ENCODE results near the gene RBM38. TPM values are rescaled to one million over a fixed set of nuclear protein-coding genes. Genes with fewer than 3 reads are reported as not detected.

RBM38 gene
- total and polyA plus RNA-seq, 9 donors = 31.7 to 63.7 (median 55.2) TPM

DNA sequence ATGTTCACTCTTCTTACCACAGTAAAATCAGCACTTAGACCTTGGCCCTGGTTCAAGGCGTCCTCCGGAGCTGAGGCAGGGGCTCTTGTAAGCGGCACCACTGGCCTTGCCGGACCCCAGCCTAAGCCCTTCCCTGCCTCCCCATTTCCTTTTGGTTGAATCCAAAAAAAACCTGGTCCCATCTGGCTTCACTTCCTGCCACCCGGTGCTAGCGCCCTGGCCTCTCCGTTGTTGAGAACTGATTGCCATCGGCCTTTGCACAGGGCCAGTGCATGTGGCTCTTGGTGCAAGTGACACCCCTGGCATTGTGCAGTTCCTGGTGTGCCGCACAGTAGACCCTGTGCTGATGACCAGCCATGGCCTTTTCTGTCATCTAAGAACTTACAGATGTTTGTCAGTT, 19.0 kb upstream of the RBM38 start:
- WGBS (ENCODE audit: insufficient coverage) = 81% methylated on average over 9 of the region's 9 CpGs
- Histone ChIP-seq H3K4me1 (ENCODE audit: control insufficient read depth, insufficient read depth, low read length) (no peaks in the 10 kb centered on the region), H3K27me3 (ENCODE audit: control insufficient read depth, insufficient read depth, low read length) (no peaks in the 10 kb centered on the region), H3K9me3 (replicated peaks; ENCODE audit: control insufficient read depth, low read depth, low read length) (no peaks in the 10 kb centered on the region), H3K27ac (ENCODE audit: low read length) (no peak overlapping the region), H3K4me3 (ENCODE audit: low read length) (no peak overlapping the region), H3K36me3 (ENCODE audit: control insufficient read depth, insufficient read depth, low read length) (peaks cover 88% of the 10 kb centered on the region)
- DNase-seq = no peak

DNA sequence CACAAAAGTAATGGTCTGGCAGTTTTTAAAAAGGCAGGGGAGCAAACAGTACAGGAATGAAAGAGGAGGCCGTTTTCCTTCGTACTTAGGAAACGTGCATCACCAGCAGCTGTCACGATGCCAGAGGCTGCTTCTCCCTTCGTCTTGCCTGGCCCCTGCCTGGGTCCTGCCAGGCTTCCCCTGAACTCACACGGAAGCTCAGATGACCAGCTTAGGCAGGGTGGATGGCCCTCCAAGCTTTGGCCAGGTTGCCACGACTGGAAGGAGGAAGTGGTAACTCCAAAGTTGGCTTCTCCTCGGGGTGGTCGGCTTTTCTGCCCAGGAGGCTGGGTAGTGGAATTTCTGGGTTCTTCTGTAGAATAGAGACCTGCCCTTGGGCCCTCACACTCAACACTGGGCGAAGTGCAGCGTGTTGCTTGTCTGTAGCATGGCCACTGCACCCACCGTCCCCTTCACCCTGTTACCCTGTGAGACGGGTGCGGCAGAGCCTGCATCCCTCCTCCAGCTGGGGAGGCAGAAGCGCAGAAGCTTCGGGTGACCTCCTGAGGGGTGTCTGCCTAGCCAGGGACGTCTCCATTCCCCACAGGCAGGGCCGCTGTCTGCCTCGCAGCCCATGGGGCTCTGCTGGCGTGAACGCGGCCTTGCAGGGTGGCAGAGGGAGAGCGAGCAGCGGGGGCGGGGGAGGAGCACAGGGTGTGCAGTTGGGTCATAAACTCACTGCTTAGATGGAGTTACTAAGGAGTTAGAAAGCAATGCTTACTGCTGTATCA, 18.4 kb upstream of the RBM38 start:
- no peak for DNase-seq
- peaks cover 88% of the 10 kb centered on the region for H3K36me3 ChIP-seq (ENCODE audit: control insufficient read depth, insufficient read depth, low read length)
- no peaks in the 10 kb centered on the region for H3K27me3 ChIP-seq (ENCODE audit: control insufficient read depth, insufficient read depth, low read length)

DNA sequence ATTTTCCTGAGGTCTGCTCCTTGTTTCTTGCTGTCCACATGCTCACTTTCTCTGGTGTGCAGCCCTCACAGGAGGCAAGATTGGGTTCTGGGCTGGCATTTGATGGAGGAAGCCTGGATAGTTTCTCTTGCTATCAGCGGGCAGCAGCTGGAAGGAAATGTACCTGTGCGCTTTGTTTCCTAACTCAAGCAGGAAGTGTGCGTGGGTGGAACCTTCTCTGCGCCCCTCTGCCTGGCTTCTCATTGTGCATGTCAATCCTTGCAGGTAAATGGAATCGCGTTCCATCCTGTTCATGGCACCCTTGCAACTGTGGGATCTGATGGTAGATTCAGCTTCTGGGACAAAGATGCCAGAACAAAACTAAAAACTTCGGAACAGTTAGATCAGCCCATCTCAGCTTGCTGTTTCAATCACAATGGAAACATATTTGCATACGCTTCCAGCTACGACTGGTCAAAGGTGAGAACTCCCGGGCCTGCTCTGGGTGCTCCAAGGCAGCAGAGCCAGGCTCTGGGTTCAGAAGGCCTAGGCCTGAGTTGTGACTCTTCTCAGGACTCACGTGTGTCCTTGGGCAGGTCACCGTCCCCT, 16.8 kb upstream of the RBM38 start:
- H3K27ac ChIP-seq (ENCODE audit: low read length) = no peak overlapping the region
- no peaks in the 10 kb centered on the region for H3K27me3 ChIP-seq (ENCODE audit: control insufficient read depth, insufficient read depth, low read length)
- 76% methylated on average over 12 of the region's 12 CpGs for WGBS (ENCODE audit: insufficient coverage)
- H3K4me1 ChIP-seq (ENCODE audit: control insufficient read depth, insufficient read depth, low read length) = no peaks in the 10 kb centered on the region
- DNase-seq = no peak
- H3K9me3 ChIP-seq (replicated peaks; ENCODE audit: control insufficient read depth, low read depth, low read length) = no peaks in the 10 kb centered on the region
- H3K36me3 ChIP-seq (ENCODE audit: control insufficient read depth, insufficient read depth, low read length) = peaks cover 86% of the 10 kb centered on the region
- H3K4me3 ChIP-seq (ENCODE audit: low read length) = no peak overlapping the region

More for the DNA sequence above, 18.4 kb upstream of the RBM38 start:
- H3K9me3 ChIP-seq (replicated peaks; ENCODE audit: control insufficient read depth, low read depth, low read length) = no peaks in the 10 kb centered on the region
- H3K4me1 ChIP-seq (ENCODE audit: control insufficient read depth, insufficient read depth, low read length) = no peaks in the 10 kb centered on the region
- no peak overlapping the region for H3K4me3 ChIP-seq (ENCODE audit: low read length)
- 87% methylated on average over 18 of the region's 25 CpGs for WGBS (ENCODE audit: insufficient coverage)
- H3K27ac ChIP-seq (ENCODE audit: low read length) = no peak overlapping the region

DNA sequence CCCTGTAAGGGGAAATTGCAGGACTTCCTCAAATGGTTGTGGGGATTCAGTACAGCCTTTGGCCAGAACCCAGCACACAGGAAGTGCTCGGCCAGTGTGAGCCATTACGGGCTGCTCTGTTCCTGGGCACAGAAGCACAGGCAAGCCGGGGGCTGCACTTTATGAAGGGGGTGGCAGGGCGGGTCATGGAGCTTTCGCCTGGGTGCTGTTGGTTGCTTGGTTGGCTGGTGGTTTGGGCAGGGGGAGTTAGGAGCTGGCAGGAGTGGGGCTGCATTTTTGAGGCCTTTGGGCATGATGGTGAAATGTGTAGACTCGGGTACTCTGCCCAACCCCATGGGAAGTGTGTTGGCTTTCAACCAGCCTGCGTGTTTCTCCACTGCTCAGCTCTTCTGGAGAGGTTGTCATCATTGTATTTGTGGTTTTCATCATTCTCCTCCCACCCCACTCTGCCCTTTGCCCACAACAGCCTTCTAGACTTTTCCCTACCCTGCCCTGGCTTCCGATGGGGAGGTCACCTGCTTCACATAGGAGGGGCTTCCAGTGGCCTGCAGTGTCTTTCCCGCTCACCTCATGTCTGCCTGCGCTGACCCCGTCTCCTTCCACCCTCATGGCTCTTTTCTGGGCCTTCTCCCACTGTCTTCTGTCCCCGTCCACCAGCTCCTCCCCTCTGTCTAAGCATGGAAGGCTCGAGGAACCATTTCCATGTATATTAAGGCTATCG, 16.1 kb upstream of the RBM38 start:
- Histone ChIP-seq H3K9me3 (replicated peaks; ENCODE audit: control insufficient read depth, low read depth, low read length) (no peaks in the 10 kb centered on the region), H3K4me3 (ENCODE audit: low read length) (no peak overlapping the region), H3K27me3 (ENCODE audit: control insufficient read depth, insufficient read depth, low read length) (no peaks in the 10 kb centered on the region), H3K36me3 (ENCODE audit: control insufficient read depth, insufficient read depth, low read length) (peaks cover 83% of the 10 kb centered on the region), H3K4me1 (ENCODE audit: control insufficient read depth, insufficient read depth, low read length) (no peaks in the 10 kb centered on the region), H3K27ac (ENCODE audit: low read length) (no peak overlapping the region)
- DNase-seq = peak; percentile 58
- 91% methylated on average over 11 of the region's 14 CpGs for WGBS (ENCODE audit: insufficient coverage)

DNA sequence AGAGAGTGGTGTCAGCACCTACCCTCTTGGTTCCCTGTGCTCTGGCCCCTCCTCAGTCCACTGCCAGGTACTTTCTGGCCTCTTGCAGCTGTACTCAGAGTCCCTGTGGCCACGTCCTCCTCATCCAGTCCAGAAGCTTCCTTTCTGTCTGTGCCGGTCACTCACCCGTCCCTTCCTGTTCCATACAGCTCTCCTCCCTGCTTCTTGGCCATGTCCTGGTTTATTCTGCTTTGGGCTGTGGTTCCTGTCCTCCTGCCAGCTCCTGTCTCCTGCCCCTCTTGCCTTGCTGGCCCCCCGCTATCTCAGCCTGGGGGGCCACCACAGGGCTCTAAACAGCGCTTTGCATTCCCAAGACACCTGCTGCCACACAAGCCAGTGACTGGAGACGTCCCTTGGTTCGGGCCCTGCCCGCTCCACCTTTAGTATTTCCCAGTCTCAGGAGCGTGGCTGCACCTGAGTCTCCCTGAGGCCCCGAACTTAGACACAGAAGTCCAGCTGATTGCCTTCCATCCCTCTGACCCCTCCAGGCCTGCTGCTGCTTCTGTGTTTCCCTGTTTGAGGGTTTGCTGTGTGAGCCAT, 15.5 kb upstream of the RBM38 start:
- WGBS (ENCODE audit: insufficient coverage) = 86% methylated on average over 9 of the region's 10 CpGs
- no peak overlapping the region for H3K4me3 ChIP-seq (ENCODE audit: low read length)
- no peak overlapping the region for H3K27ac ChIP-seq (ENCODE audit: low read length)
- peaks cover 83% of the 10 kb centered on the region for H3K36me3 ChIP-seq (ENCODE audit: control insufficient read depth, insufficient read depth, low read length)
- H3K27me3 ChIP-seq (ENCODE audit: control insufficient read depth, insufficient read depth, low read length) = no peaks in the 10 kb centered on the region
- DNase-seq = no peak
- H3K9me3 ChIP-seq (replicated peaks; ENCODE audit: control insufficient read depth, low read depth, low read length) = no peaks in the 10 kb centered on the region
- H3K4me1 ChIP-seq (ENCODE audit: control insufficient read depth, insufficient read depth, low read length) = no peaks in the 10 kb centered on the region

DNA sequence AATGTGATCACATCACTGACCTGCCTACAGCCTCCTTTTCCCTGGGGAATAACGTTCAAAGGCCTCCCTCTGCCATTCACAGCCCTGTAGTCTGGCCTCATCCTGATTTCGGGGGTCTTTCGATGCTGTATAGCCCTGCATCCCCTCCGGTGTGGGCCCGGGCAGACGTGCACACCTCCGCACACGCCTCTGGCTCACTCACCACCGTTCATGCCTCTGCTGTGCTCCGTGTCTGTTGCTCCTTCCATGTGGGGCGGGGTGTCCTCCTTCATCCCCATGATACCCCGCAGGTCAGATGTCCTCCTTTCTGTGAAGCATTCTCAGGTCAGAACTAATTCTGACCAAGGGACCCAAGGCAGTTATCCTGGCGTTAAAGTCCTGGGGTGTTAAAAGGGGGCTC, 13.8 kb upstream of the RBM38 start:
- 87% methylated on average over 10 of the region's 13 CpGs for WGBS (ENCODE audit: insufficient coverage)

DNA sequence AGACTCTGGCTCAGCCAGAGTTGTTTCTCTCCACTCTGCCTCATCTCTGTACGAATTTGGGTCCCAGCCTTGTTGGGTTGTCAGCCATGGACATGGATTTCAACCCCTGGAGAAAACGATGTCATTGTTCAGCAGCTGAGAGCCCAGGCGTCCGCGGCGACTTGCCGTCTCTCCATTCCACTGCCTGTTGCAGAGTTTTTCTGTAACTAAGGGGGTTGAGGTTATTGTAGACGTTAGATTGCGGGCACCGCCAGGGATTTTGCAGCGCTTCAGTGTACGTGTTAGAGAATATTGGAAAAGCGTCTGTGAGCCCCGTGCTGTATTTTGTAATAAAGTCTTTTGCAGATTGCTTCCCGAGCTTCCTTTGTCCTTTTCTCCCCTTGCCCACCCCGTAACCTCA, 13.1 kb upstream of the RBM38 start:
- no peak overlapping the region for H3K4me3 ChIP-seq (ENCODE audit: low read length)
- H3K27ac ChIP-seq (ENCODE audit: low read length) = no peak overlapping the region
- DNase-seq = no peak
- no peaks in the 10 kb centered on the region for H3K4me1 ChIP-seq (ENCODE audit: control insufficient read depth, insufficient read depth, low read length)
- H3K27me3 ChIP-seq (ENCODE audit: control insufficient read depth, insufficient read depth, low read length) = no peaks in the 10 kb centered on the region
- WGBS (ENCODE audit: insufficient coverage) = 86% methylated on average over 13 of the region's 16 CpGs
- peaks cover 65% of the 10 kb centered on the region for H3K36me3 ChIP-seq (ENCODE audit: control insufficient read depth, insufficient read depth, low read length)
- H3K9me3 ChIP-seq (replicated peaks; ENCODE audit: control insufficient read depth, low read depth, low read length) = no peaks in the 10 kb centered on the region

More for the DNA sequence above, 13.8 kb upstream of the RBM38 start:
- H3K9me3 ChIP-seq (replicated peaks; ENCODE audit: control insufficient read depth, low read depth, low read length) = no peaks in the 10 kb centered on the region
- H3K4me3 ChIP-seq (ENCODE audit: low read length) = no peak overlapping the region
- H3K4me1 ChIP-seq (ENCODE audit: control insufficient read depth, insufficient read depth, low read length) = no peaks in the 10 kb centered on the region
- peaks cover 72% of the 10 kb centered on the region for H3K36me3 ChIP-seq (ENCODE audit: control insufficient read depth, insufficient read depth, low read length)
- H3K27me3 ChIP-seq (ENCODE audit: control insufficient read depth, insufficient read depth, low read length) = no peaks in the 10 kb centered on the region
- DNase-seq = no peak
- no peak overlapping the region for H3K27ac ChIP-seq (ENCODE audit: low read length)

DNA sequence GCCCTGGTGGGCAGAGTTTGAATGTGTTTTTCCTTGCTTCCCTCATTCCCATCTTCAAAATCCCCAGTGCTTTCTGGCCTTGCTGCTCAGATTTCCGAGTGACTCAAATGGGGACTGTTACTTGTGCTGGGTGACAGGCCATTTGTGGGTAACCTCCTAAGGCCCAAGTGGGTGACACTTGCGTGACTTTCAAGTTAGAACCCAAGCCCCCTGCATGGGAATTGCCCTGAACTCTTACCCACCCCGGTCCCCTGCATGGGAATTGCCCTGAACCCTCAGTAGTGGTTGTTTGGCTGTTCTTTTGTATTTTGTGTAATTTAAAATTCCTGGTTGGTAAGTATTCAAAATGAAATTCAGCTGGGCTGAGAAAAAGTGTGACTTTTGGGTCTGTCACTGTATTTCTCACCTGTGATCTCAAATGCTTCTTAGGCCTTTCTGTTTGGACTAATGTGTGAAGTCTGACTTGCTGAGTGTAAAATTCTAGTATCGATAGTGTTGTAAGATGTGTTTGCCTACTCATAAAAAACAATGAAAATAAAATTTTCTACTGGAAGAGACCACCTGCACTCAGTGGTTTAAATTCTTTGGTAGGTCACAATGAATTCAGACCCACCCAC, 12.4 kb upstream of the RBM38 start:
- Histone ChIP-seq H3K4me1 (ENCODE audit: control insufficient read depth, insufficient read depth, low read length) (no peaks in the 10 kb centered on the region), H3K27ac (ENCODE audit: low read length) (no peak overlapping the region), H3K4me3 (ENCODE audit: low read length) (no peak overlapping the region), H3K27me3 (ENCODE audit: control insufficient read depth, insufficient read depth, low read length) (no peaks in the 10 kb centered on the region), H3K9me3 (replicated peaks; ENCODE audit: control insufficient read depth, low read depth, low read length) (no peaks in the 10 kb centered on the region), H3K36me3 (ENCODE audit: control insufficient read depth, insufficient read depth, low read length) (peaks cover 59% of the 10 kb centered on the region)
- no peak for DNase-seq
- 67% methylated on average over 1 of the region's 4 CpGs for WGBS (ENCODE audit: insufficient coverage)

DNA sequence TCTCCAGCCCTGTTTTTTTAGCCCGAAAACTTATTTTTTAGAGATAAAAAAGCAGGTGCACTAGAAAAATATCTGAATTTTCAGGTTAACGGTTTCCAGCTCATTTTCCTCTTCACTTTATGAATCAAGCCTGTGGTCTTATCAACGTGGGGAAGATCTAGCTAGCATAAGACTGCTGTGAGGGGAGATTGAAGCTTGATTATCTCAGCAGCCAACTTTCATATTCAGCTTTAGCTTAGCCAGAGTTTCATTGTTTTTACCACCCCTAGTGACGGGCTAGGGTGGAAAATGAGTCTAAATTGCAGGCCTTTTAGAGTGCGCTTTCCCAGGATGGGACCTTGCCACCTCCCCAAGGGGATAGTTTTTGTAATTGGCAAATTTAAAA, 11.9 kb upstream of the RBM38 start:
- Histone ChIP-seq H3K9me3 (replicated peaks; ENCODE audit: control insufficient read depth, low read depth, low read length) (no peaks in the 10 kb centered on the region), H3K27ac (ENCODE audit: low read length) (no peak overlapping the region), H3K4me1 (ENCODE audit: control insufficient read depth, insufficient read depth, low read length) (no peaks in the 10 kb centered on the region), H3K36me3 (ENCODE audit: control insufficient read depth, insufficient read depth, low read length) (peaks cover 56% of the 10 kb centered on the region), H3K27me3 (ENCODE audit: control insufficient read depth, insufficient read depth, low read length) (no peaks in the 10 kb centered on the region), H3K4me3 (ENCODE audit: low read length) (no peak overlapping the region)
- no CpG with 5 or more reads among the region's 5 CpGs for WGBS (ENCODE audit: insufficient coverage)
- DNase-seq = no peak

Data from muscle of leg (tissue), 11 donors.